Neural cell (in vitro differentiated cells): Measurements from ENCODE around the gene ACP4.

Experiments used
- EP300 ChIP-seq: fragments of 450-650 bp; conservative IDR thresholded peaks from 2 replicates; pipeline ENCODE4 v1.6.1; 2014; ENCODE audit warnings: antibody characterized with exemption, mild to moderate bottlenecking, moderate library complexity; ENCODE audit not compliant: poor library complexity, severe bottlenecking
- TAF1 ChIP-seq: IDR thresholded peaks from 2 replicates; pipeline ENCODE4 v1.6.1; 2012; ENCODE audit warnings: low read depth
- TF ChIP-seq, protein P1 (sequence below): fragments of 450-650 bp; IDR thresholded peaks from 2 replicates; pipeline ENCODE4 v1.5.1; 2014; ENCODE audit warnings: antibody characterized with exemption, mild to moderate bottlenecking, moderate library complexity; ENCODE audit not compliant: poor library complexity, severe bottlenecking

DNA sequence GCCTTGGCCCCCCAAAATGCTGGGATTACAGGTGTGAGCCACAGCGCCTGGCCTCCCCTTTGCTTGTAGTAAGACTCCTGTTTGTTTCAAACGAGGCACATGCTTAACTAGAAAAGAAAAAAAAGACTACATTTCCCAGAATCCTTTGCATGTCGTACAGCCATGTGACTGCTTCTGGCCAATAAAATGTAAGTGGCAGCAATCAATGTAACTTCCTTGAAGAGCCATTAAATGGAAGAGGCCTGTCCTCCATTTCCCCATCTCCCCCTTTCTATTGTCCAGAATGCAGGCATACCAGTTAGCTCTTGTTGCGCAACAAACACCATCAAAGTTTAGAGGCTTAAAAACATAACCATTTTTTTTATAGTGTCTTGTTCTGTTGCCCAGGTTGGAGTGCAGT, 30.3 kb upstream of the ACP4 start:
- TF ChIP-seq, protein P1, sequence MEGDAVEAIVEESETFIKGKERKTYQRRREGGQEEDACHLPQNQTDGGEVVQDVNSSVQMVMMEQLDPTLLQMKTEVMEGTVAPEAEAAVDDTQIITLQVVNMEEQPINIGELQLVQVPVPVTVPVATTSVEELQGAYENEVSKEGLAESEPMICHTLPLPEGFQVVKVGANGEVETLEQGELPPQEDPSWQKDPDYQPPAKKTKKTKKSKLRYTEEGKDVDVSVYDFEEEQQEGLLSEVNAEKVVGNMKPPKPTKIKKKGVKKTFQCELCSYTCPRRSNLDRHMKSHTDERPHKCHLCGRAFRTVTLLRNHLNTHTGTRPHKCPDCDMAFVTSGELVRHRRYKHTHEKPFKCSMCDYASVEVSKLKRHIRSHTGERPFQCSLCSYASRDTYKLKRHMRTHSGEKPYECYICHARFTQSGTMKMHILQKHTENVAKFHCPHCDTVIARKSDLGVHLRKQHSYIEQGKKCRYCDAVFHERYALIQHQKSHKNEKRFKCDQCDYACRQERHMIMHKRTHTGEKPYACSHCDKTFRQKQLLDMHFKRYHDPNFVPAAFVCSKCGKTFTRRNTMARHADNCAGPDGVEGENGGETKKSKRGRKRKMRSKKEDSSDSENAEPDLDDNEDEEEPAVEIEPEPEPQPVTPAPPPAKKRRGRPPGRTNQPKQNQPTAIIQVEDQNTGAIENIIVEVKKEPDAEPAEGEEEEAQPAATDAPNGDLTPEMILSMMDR = no peak
- TF ChIP-seq EP300 = no peak
- TF ChIP-seq TAF1 = no peak
